Measurements from ENCODE around the gene DDX19B. TPM values are rescaled to one million over a fixed set of nuclear protein-coding genes. Genes with fewer than 3 reads are reported as not detected.

The DDX19B gene
- polyA plus RNA-seq, 3 donors = 29.2 to 33.0 (median 31.9) TPM

DNA sequence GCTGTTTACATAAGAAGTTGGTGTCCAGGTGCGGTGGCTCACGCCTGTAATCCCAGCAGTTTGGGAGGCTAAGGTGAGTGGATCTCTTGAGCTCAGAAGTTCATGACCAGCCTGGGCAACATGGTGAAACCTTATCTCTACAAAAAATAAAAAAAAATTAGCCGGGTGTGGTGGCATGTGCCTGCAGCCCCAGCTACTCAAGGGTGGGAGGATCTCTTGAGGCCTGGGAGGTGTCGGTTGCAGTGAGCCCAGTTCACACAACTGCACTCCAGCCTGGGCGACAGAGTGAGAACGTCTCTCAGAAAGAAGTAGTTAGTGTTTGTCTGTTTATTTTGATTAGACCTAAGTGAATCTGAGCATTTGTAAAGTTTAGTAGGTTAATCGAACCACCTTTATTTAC is 60.6 kb downstream of the DDX19B start:
- H4K20me1 ChIP-seq (ENCODE audit: insufficient read depth, low read length) = no peaks in the 10 kb centered on the region
- no peak overlapping the region for H3K27ac ChIP-seq (ENCODE audit: low read depth in 1 of 2, low read length in 2 of 2)
- H3K4me2 ChIP-seq (replicated peaks; ENCODE audit: extremely low read depth, low read length, poor library complexity, severe bottlenecking) = no peak overlapping the region
- H2AFZ ChIP-seq (ENCODE audit: insufficient read depth, low read depth, low read length, poor library complexity, severe bottlenecking) = no peak overlapping the region
- no peaks in the 10 kb centered on the region for H3K27me3 ChIP-seq (ENCODE audit: control insufficient read depth in 2 of 2, insufficient read depth in 2 of 2, low read length in 2 of 2)
- Mint-ChIP-seq H3K9me3 (peaks cover 0 to 1% (median 0%) of the 10 kb centered on the region in 7 donors), H3K27me3 (ENCODE audit: low read depth in 3 of 3) (no peaks in the 10 kb centered on the region), H3K36me3 (peaks cover 63 to 93% of the 10 kb centered on the region in 2 donors), H3K4me1 (no peaks in the 10 kb centered on the region), H3K27ac (no peak overlapping the region), H3K4me3 (no peak overlapping the region)
- no peak for DNase-seq
- H3K4me3 ChIP-seq (replicated peaks in 1 of 3; ENCODE audit: low read depth in 2 of 3, low read length in 3 of 3) = no peak overlapping the region
- H3K36me3 ChIP-seq (replicated peaks in 1 of 2; ENCODE audit: control insufficient read depth in 1 of 2, insufficient read depth in 2 of 2, low read length in 2 of 2) = peaks cover 87 to 92% of the 10 kb centered on the region in 2 donors
- H3K9ac ChIP-seq (ENCODE audit: insufficient read depth, low read length, poor library complexity, severe bottlenecking) = no peak overlapping the region
- no peaks in the 10 kb centered on the region for H3K79me2 ChIP-seq (ENCODE audit: insufficient read depth, low read length)
- WGBS (ENCODE audit: insufficient coverage) = no CpG with 5 or more reads among the region's 7 CpGs
- TF ChIP-seq, protein P1, sequence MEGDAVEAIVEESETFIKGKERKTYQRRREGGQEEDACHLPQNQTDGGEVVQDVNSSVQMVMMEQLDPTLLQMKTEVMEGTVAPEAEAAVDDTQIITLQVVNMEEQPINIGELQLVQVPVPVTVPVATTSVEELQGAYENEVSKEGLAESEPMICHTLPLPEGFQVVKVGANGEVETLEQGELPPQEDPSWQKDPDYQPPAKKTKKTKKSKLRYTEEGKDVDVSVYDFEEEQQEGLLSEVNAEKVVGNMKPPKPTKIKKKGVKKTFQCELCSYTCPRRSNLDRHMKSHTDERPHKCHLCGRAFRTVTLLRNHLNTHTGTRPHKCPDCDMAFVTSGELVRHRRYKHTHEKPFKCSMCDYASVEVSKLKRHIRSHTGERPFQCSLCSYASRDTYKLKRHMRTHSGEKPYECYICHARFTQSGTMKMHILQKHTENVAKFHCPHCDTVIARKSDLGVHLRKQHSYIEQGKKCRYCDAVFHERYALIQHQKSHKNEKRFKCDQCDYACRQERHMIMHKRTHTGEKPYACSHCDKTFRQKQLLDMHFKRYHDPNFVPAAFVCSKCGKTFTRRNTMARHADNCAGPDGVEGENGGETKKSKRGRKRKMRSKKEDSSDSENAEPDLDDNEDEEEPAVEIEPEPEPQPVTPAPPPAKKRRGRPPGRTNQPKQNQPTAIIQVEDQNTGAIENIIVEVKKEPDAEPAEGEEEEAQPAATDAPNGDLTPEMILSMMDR (IDR thresholded peaks at IDR 0.05) = no peak
- intact Hi-C loops (cut with micrococcal nuclease) = no loop called here
- H3K9me3 ChIP-seq (replicated peaks in 1 of 2; ENCODE audit: control insufficient read depth in 1 of 2, insufficient read depth in 1 of 2, low read length in 2 of 2) = no peaks in the 10 kb centered on the region
- no peaks in the 10 kb centered on the region for H3K4me1 ChIP-seq (ENCODE audit: control insufficient read depth in 1 of 2, insufficient read depth in 2 of 2, low read length in 2 of 2)

- peaks cover 92 to 95% of the 10 kb centered on the region in 2 donors for H3K36me3 ChIP-seq (replicated peaks in 1 of 2; ENCODE audit: control insufficient read depth in 1 of 2, insufficient read depth in 2 of 2, low read length in 2 of 2)
Observed at GRCh38 chr16:70364399-70364798, 65.4 kb downstream of the DDX19B start.

More at GRCh38 chr16:70364399-70364798, 65.4 kb downstream of the DDX19B start:
- H3K9ac ChIP-seq (ENCODE audit: insufficient read depth, low read length, poor library complexity, severe bottlenecking) = no peak overlapping the region
- no peak overlapping the region for H3K4me3 ChIP-seq (replicated peaks in 1 of 3; ENCODE audit: low read depth in 2 of 3, low read length in 3 of 3)
- TF ChIP-seq, protein P1 (IDR thresholded peaks at IDR 0.05) = no peak
- no peak overlapping the region for H3K4me2 ChIP-seq (replicated peaks; ENCODE audit: extremely low read depth, low read length, poor library complexity, severe bottlenecking)
- Mint-ChIP-seq H3K27ac (no peak overlapping the region), H3K4me3 (no peak overlapping the region), H3K27me3 (ENCODE audit: low read depth in 3 of 3) (no peaks in the 10 kb centered on the region), H3K9me3 (peaks cover 0 to 1% (median 0%) of the 10 kb centered on the region in 7 donors), H3K36me3 (peaks cover 63 to 96% of the 10 kb centered on the region in 2 donors), H3K4me1 (no peaks in the 10 kb centered on the region)
- H3K27ac ChIP-seq (ENCODE audit: low read depth in 1 of 2, low read length in 2 of 2) = no peak overlapping the region
- H3K9me3 ChIP-seq (replicated peaks in 1 of 2; ENCODE audit: control insufficient read depth in 1 of 2, insufficient read depth in 1 of 2, low read length in 2 of 2) = no peaks in the 10 kb centered on the region
- DNase-seq = no peak
- H4K20me1 ChIP-seq (ENCODE audit: insufficient read depth, low read length) = no peaks in the 10 kb centered on the region
- H3K4me1 ChIP-seq (ENCODE audit: control insufficient read depth in 1 of 2, insufficient read depth in 2 of 2, low read length in 2 of 2) = no peaks in the 10 kb centered on the region
- intact Hi-C loops (cut with micrococcal nuclease) = no loop called here
- H3K79me2 ChIP-seq (ENCODE audit: insufficient read depth, low read length) = no peaks in the 10 kb centered on the region
- WGBS (ENCODE audit: insufficient coverage) = 96% methylated on average over 5 of the region's 5 CpGs
- H2AFZ ChIP-seq (ENCODE audit: insufficient read depth, low read depth, low read length, poor library complexity, severe bottlenecking) = no peak overlapping the region
- H3K27me3 ChIP-seq (ENCODE audit: control insufficient read depth in 2 of 2, insufficient read depth in 2 of 2, low read length in 2 of 2) = no peaks in the 10 kb centered on the region
